ENCODE results near the gene TMEM150B.

DNA sequence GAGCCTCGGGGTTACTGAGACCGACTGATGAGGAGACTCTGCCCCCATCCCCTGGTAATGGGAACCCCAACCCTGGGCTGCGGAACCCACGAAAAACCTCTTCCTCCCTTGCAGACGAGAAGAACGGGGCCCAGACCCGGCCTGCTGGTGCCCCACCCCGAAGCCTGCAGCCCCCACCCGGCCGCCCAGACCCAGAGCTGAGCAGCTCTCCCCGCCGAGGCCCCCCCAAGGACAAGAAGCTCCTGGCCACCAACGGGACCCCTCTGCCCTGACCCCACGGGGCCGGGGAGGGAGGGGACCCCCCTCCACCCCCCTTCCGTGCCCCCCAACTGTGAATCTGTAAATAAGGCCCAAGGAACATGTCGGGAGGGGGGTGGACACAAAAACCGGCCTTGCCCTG, 13.3 kb downstream of the TMEM150B start:
- TF ChIP-seq, protein P1, sequence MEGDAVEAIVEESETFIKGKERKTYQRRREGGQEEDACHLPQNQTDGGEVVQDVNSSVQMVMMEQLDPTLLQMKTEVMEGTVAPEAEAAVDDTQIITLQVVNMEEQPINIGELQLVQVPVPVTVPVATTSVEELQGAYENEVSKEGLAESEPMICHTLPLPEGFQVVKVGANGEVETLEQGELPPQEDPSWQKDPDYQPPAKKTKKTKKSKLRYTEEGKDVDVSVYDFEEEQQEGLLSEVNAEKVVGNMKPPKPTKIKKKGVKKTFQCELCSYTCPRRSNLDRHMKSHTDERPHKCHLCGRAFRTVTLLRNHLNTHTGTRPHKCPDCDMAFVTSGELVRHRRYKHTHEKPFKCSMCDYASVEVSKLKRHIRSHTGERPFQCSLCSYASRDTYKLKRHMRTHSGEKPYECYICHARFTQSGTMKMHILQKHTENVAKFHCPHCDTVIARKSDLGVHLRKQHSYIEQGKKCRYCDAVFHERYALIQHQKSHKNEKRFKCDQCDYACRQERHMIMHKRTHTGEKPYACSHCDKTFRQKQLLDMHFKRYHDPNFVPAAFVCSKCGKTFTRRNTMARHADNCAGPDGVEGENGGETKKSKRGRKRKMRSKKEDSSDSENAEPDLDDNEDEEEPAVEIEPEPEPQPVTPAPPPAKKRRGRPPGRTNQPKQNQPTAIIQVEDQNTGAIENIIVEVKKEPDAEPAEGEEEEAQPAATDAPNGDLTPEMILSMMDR (IDR thresholded peaks at IDR 0.05; ENCODE audit: borderline replicate concordance, extremely low read depth, low read length, poor library complexity, severe bottlenecking), result no peak
- TF ChIP-seq EZH2 (IDR thresholded peaks at IDR 0.05; ENCODE audit: borderline replicate concordance, low read depth, low read length, severe bottlenecking), result no peak

Measured in DND-41 (cell line).